ENCODE results near the gene TSNAXIP1. TPM values are rescaled to one million over a fixed set of nuclear protein-coding genes. Genes with fewer than 3 reads are reported as not detected.

TSNAXIP1 gene
- total RNA-seq, 1 donor from 2014 or later, result 0.61 TPM

Other genes with a start within 250 kb of the TSNAXIP1 start
- gene CTCF, start 244.4 kb upstream of the TSNAXIP1 start, total RNA-seq, result 75.3 and 79.3 TPM in 2 replicates
- gene CARMIL2, start 161.7 kb upstream of the TSNAXIP1 start, total RNA-seq, result 206 and 225 TPM in 2 replicates
- 39.9 and 42.8 TPM in 2 replicates for gene ACD, start 146.6 kb upstream of the TSNAXIP1 start, total RNA-seq
- gene PARD6A, start 145.9 kb upstream of the TSNAXIP1 start, total RNA-seq, result 10.2 and 11.1 TPM in 2 replicates
- 8.5 and 9.0 TPM in 2 replicates for gene ENKD1, start 140.1 kb upstream of the TSNAXIP1 start, total RNA-seq
- 1.9 and 3.2 TPM in 2 replicates for gene C16orf86, start 140.1 kb upstream of the TSNAXIP1 start, total RNA-seq
- gene GFOD2, start 87.6 kb upstream of the TSNAXIP1 start, total RNA-seq, result 13.4 and 15.2 TPM in 2 replicates
- gene RANBP10, start 329 bp upstream of the TSNAXIP1 start, total RNA-seq, result 34.4 and 36.4 TPM in 2 replicates
- 39.5 and 42.0 TPM in 2 replicates for gene THAP11, start 35.4 kb downstream of the TSNAXIP1 start, total RNA-seq
- 126 and 132 TPM in 2 replicates for gene NUTF2, start 40.0 kb downstream of the TSNAXIP1 start, total RNA-seq
- 56.0 and 60.9 TPM in 2 replicates for gene CENPT, start 40.8 kb downstream of the TSNAXIP1 start, total RNA-seq
- gene EDC4, start 66.2 kb downstream of the TSNAXIP1 start, total RNA-seq, result 120 and 137 TPM in 2 replicates
- 0.59 TPM in 1 of 2 replicates, not detected in the other for gene NRN1L, start 78.0 kb downstream of the TSNAXIP1 start, total RNA-seq
- gene PSKH1, start 86.4 kb downstream of the TSNAXIP1 start, total RNA-seq, result 24.0 and 24.1 TPM in 2 replicates
- 9.5 and 10.9 TPM in 2 replicates for gene CTRL, start 125.0 kb downstream of the TSNAXIP1 start, total RNA-seq
- gene PSMB10, start 130.0 kb downstream of the TSNAXIP1 start, total RNA-seq, result 357 and 364 TPM in 2 replicates
- 16.0 and 24.7 TPM in 2 replicates for gene LCAT, start 137.2 kb downstream of the TSNAXIP1 start, total RNA-seq
- gene SLC12A4, start 161.7 kb downstream of the TSNAXIP1 start, total RNA-seq, result 48.1 and 48.6 TPM in 2 replicates
- 0.12 and 0.22 TPM in 2 replicates for gene DPEP3, start 173.6 kb downstream of the TSNAXIP1 start, total RNA-seq
- 14.4 and 16.1 TPM in 2 replicates for gene DPEP2, start 192.6 kb downstream of the TSNAXIP1 start, total RNA-seq
- not detected in 2 replicates for gene DPEP2NB, start 209.0 kb downstream of the TSNAXIP1 start, total RNA-seq
- 17.9 and 18.0 TPM in 2 replicates for gene DDX28, start 216.3 kb downstream of the TSNAXIP1 start, total RNA-seq
- 24.8 and 27.8 TPM in 2 replicates for gene DUS2, start 216.4 kb downstream of the TSNAXIP1 start, total RNA-seq

All from T-helper 1 cell treated with Interleukin-12 subunit alpha and Interleukin-12 subunit beta and Interleukin-4 antibody, amounts not matched to agents 30 ng/mL and 1 ng/mL, for 36 hours (primary cell).